GM21367 (cell line): Measurements from ENCODE around the gene ADAP1.

Source experiments
- ATAC-seq: cut with Tn5 transposase; IDR thresholded peaks from one replicate; pipeline ENCODE4 v1.9.1; 2021; ENCODE audit not compliant: unreplicated experiment

The ADAP1 gene

GRCh38 chr7:923108-924041 is 31.1 kb downstream of the ADAP1 start:
- peak; percentile 66 for ATAC-seq

- no peak for ATAC-seq
These were observed 32.0 kb downstream of the ADAP1 start for GRCh38 chr7:922334-923107.

- no peak for ATAC-seq
These were observed 32.7 kb downstream of the ADAP1 start for GRCh38 chr7:921581-922333.

GRCh38 chr7:921071-921461 is 33.4 kb downstream of the ADAP1 start:
- ATAC-seq: no peak

- ATAC-seq: no peak
These were observed 34.0 kb downstream of the ADAP1 start for GRCh38 chr7:920351-921070.

GRCh38 chr7:919924-920341 is 34.5 kb downstream of the ADAP1 start:
- no peak for ATAC-seq

- ATAC-seq: no peak
These were observed 35.4 kb downstream of the ADAP1 start for GRCh38 chr7:919114-919442.

- no peak for ATAC-seq
These were observed 35.9 kb downstream of the ADAP1 start for GRCh38 chr7:918441-919113.

GRCh38 chr7:918118-918425 is 36.4 kb downstream of the ADAP1 start:
- ATAC-seq: no peak

GRCh38 chr7:917255-918117 is 37.0 kb downstream of the ADAP1 start:
- ATAC-seq: no peak

GRCh38 chr7:916291-916941 is 38.1 kb downstream of the ADAP1 start:
- no peak for ATAC-seq

- no peak for ATAC-seq
These were observed 38.9 kb downstream of the ADAP1 start for GRCh38 chr7:915291-916218.

GRCh38 chr7:914521-915194 is 39.8 kb downstream of the ADAP1 start:
- ATAC-seq: no peak

GRCh38 chr7:913736-914520 is 40.6 kb downstream of the ADAP1 start:
- no peak for ATAC-seq

GRCh38 chr7:911791-912480 is 42.5 kb downstream of the ADAP1 start:
- no peak for ATAC-seq

GRCh38 chr7:910931-911431 is 43.5 kb downstream of the ADAP1 start:
- ATAC-seq: no peak
